NCI-H1417 treated with DMSO at 0.1 percent for 48 hours (cell line): Measurements from ENCODE around the gene ANKRD22.
"Not testable (repeated sequence)": the region's sequence is repeated elsewhere in the genome, so short reads cannot be mapped to it uniquely, and the experiment has no call there.

Experiments used
- DNase-seq: peaks from one replicate; lab custom pipeline; 2025; lab: John Stamatoyannopoulos, UW

Gene ANKRD22

DNA sequence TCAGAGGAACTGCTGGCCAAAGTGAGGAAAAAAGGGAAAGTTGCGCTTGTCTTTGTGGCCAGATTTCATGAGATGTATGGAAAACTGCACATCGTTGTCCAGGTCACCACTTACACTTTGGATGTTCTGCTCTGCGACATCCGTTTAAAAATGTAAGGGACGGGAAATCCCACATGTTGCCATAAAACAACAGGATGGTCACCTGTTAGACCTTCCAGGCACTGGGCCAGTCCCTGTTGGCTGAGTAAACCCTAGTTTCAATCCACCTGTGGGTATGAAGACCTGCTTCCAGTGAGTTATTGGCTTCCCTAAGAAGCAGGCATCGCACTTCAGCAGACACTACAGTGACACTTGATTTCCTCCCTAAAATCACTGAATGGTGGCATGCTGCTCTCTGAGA lies 25.7 kb upstream of the ANKRD22 start:
- no peak for DNase-seq

- no peak for DNase-seq
Observed at GRCh38 chr10:88875081-88875480, 23.4 kb upstream of the ANKRD22 start.

GRCh38 chr10:88874281-88874680 lies 22.6 kb upstream of the ANKRD22 start:
- no peak for DNase-seq

- DNase-seq = no peak
Observed at GRCh38 chr10:88873757-88874156, 22.1 kb upstream of the ANKRD22 start.

DNA sequence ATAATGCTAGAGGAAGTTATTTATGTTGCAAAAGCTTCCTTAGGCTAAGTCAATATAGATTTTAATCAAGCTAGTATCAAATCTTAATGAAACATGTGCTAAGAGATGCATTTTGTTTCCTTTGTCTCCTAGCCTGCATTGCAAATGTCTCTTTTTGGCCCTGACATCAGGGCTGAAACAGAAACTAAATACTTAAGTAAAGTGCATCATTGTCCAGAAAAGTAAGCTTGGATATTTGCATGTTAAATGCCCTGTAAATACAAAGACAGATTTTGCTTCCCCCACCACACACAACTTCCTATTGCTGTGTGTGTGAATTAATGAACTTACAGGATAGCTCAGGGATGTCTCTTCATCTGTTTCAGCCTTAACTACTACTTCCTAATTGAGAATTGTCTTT lies 18.4 kb upstream of the ANKRD22 start:
- no peak for DNase-seq

- no peak for DNase-seq
Observed at GRCh38 chr10:88866454-88866853, 14.8 kb upstream of the ANKRD22 start.

- no peak for DNase-seq
Observed at GRCh38 chr10:88865281-88865876, 13.7 kb upstream of the ANKRD22 start.

DNA sequence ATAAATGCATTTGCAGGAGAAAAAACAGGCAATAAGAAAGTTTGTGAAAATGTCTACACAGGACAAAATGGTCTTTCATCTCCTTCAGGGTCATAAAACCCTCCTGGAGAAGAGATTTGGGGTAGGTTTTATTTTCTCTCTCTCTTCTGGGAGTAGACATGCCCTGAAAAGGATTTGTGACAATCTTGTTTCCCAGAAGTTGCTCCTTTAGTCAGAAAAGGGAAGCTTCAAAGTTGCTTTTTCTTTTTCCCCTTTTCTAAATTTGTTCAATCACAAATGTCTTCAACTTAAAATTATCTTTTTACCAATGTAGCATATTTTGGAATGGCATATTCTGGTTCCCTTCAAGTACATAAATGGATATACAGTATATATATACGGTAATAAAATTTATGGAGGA lies 9.4 kb upstream of the ANKRD22 start:
- no peak for DNase-seq

GRCh38 chr10:88858491-88858890 lies 6.8 kb upstream of the ANKRD22 start:
- DNase-seq = no peak

DNA sequence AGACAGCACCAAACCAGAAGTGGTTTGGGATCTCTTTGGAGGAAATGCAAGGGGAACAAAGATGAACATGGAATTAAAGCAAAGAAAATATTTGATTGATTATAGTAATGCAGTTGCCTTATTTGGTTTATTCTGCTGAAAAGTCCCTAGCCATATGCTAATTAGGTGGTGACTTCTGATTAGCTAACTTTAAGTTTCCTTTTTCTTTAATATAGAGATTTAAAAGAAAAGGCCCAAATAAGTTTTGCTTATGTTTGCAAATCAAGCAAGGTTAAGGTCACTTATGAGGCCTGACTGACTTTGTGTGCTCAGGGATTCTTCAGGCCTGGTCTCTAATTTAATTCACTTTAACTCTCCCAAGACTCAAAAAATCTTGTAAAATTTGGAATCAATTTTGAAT lies 6.2 kb upstream of the ANKRD22 start:
- DNase-seq = no peak

DNA sequence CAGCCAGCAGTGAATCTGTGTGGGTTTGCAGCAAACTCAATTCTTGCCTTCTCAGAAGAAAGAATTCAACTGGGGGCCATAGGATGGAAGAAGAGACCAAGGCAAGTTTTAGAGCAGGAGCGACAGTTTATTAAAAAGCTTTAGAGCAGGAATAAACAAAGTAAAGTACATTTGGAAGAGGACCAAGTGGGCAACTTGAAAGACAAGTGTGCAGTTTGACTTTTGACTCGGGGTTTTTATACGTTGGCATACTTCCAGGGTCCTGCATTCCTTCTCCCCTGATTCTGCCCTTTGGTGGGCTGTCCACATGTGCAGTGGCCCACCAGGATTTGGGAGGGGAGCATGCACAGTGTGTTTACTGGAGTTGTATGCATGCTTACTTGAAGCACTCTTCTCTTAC lies 3.0 kb upstream of the ANKRD22 start:
- no peak for DNase-seq

DNA sequence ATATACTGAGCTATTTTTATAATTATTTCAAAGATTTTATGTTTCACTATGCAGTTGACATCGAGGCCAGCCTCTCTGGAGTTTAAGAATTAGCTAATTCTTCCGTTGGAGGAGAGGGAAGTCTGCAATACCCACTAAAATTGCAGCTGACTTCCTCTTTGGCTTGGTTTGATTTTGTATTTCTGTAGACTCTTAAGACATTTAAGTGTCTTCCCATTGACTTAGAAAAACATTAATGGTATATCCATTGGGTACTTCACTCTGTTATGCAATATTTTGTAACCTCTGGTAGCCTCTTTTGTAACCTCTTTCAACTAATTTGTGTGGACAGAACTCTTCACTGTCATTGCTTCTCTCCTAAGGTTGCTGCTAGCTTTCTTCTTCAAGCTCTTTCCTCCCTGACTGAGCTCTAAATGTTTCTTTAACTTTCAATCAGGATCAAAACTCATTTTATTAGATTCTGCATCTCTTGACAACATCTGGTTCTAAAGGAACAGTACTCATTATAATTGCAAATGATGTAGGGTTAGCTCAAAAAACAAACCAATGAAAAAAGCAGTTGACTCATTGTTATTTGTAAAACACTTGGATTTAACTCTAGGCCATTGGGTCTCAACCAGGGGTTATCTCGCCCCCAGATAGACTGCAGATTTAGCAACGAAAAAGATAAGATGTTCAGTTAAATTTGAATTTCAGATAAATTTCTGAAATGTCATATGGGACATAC lies 1.7 kb upstream of the ANKRD22 start:
- no peak for DNase-seq

GRCh38 chr10:88852327-88852726 lies 683 bp upstream of the ANKRD22 start:
- DNase-seq = no peak

GRCh38 chr10:88850712-88851111 lies 932 bp downstream of the ANKRD22 start:
- no peak for DNase-seq

GRCh38 chr10:88849234-88849633 lies 2.4 kb downstream of the ANKRD22 start:
- no peak for DNase-seq

DNA sequence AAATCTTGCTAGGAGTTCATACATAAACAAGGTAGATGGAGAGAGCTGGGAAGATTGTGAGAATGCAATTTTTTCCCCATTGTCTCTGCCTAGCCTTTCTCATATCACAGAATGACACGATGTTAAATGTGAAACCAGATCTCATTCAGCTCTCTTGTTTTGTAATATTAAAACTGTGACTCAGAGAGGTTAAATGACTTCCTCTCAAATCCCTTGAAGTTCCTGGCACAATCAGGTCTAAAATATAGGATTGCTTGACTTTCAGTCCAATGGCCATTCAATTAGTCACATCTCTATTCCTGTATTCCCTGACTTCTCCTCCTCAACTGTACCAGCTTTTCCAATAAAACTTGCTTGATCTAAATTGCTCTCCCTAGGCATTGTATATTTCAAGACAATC lies 3.1 kb downstream of the ANKRD22 start:
- DNase-seq = no peak

DNA sequence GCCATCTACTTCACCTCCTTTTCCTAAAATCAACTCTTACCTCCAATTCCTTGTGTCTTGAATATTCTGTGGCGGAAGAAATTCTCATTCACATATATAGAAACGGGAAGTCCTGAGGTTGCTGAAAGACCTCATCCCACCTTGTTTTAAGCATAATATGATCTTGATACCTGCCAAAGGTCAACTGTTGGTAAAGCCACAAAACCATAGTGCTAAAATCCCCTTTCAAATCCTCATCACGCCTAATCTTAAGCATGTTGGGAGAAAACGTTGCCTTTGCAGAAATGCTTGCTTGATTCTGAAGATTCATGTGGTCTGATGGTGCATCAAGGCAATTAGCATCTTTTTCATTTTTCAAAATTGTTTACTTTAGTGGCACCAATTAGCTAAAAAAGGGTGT lies 8.5 kb downstream of the ANKRD22 start:
- no peak for DNase-seq

- DNase-seq = no peak
Observed at GRCh38 chr10:88841316-88842111, 10.1 kb downstream of the ANKRD22 start.

DNA sequence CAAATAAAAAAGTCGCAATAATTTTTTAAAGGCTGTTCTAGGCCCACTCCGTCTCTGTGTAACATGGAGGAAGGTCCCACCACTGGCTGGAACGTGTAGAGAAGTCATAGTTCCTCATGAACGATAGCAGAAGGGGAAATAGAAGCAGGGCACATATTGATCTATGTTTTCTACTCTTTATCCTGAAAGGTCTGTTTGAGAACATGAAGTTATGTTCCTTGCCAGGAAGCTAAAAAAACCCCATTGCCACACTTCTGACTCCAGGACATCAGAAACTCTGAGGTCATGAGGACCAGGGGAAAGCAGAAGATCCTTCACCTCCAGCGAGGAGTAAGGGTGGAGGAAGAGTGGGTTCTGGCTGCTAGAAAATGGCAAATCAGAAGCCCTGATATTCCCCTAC lies 10.8 kb downstream of the ANKRD22 start:
- DNase-seq = no peak

GRCh38 chr10:88840104-88840503 lies 11.5 kb downstream of the ANKRD22 start:
- no peak for DNase-seq

DNA sequence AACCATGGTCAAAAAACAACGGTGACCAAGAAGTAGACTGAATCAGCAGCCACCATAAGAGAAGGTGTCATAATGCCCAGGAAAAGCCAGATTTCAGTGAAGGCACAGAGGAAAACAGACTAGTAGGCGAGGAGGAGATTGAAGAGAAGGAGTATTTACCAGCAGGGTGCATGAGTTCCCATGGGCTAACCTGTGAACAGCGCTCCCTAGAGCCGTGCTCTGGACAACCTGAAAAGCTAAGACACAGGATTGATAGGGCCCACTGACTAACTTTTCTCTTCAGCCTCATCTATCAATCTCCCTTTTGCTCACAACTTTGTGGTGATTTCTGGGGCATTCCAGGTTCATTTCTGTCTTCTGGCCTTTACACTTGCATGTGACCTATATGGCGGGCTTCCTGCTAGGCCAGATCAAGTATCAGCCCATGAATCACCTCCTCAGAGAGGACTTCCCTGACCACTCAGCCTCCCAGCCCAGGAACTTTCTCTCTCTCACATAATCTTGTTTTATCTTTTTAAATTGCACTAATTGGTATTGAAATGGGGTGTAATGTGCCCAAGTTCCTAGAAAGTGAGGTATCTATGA lies 12.8 kb downstream of the ANKRD22 start:
- DNase-seq = no peak

GRCh38 chr10:88837632-88838031 lies 14.0 kb downstream of the ANKRD22 start:
- not testable (repeated sequence) for DNase-seq

DNA sequence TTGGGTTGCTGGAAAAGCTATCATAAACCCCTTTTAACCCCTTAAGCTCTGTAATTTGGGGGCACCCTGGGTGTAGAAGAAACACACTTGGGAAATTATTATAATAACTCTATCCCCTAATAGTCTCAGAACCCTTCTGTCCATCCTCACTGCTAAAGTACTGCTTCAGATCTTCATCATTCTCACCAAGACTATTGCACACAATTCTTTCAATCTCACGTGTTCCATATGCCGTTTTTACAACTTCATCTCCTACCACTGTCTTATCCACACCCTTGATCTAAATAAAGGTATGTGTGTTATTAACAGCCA lies 15.8 kb downstream of the ANKRD22 start:
- no peak for DNase-seq
